CD4-positive, alpha-beta T cell treated with Interleukin-1 beta for 1 hour (primary cell): Measurements from ENCODE around the gene DUSP22.

Source experiments
- DNase-seq, 2 donors: peaks; one replicate each; pipeline ENCODE4 v3.0.0-alpha.2; 2020 to 2022

DUSP22 gene

GRCh38 chr6:353642-354614, 61.6 kb downstream of the DUSP22 start:
- no peak for DNase-seq

- no peak for DNase-seq
These were observed 62.5 kb downstream of the DUSP22 start for GRCh38 chr6:354631-355280.

GRCh38 chr6:355373-356208, 63.3 kb downstream of the DUSP22 start:
- DNase-seq: no peak

- peak in 1 of 2 donors; percentile 47 for DNase-seq
These were observed 64.6 kb downstream of the DUSP22 start for GRCh38 chr6:356828-357251.

GRCh38 chr6:357261-357790, 65.0 kb downstream of the DUSP22 start:
- DNase-seq: no peak

- no peak for DNase-seq
These were observed 65.6 kb downstream of the DUSP22 start for GRCh38 chr6:357791-358341.

GRCh38 chr6:358432-358831, 66.1 kb downstream of the DUSP22 start:
- peak in 1 of 2 donors; percentile 29 for DNase-seq

GRCh38 chr6:358847-359246, 66.6 kb downstream of the DUSP22 start:
- DNase-seq: no peak

- DNase-seq: no peak
These were observed 67.2 kb downstream of the DUSP22 start for GRCh38 chr6:359261-360035.

GRCh38 chr6:360349-360748, 68.1 kb downstream of the DUSP22 start:
- no peak for DNase-seq

- DNase-seq: no peak
These were observed 68.6 kb downstream of the DUSP22 start for GRCh38 chr6:360764-361373.

- no peak for DNase-seq
These were observed 69.3 kb downstream of the DUSP22 start for GRCh38 chr6:361411-362132.

GRCh38 chr6:362231-362923, 70.1 kb downstream of the DUSP22 start:
- DNase-seq: no peak

GRCh38 chr6:362924-363249, 70.6 kb downstream of the DUSP22 start:
- no peak for DNase-seq

GRCh38 chr6:363291-363690, 71.0 kb downstream of the DUSP22 start:
- no peak for DNase-seq

- DNase-seq: no peak
These were observed 71.6 kb downstream of the DUSP22 start for GRCh38 chr6:363909-364308.

GRCh38 chr6:364609-365540, 72.6 kb downstream of the DUSP22 start:
- DNase-seq: no peak

- no peak for DNase-seq
These were observed 73.5 kb downstream of the DUSP22 start for GRCh38 chr6:365835-366234.
